ENCODE results near the gene DNMBP.
"Not testable (repeated sequence)": the region's sequence is repeated elsewhere in the genome, so short reads cannot be mapped to it uniquely, and the experiment has no call there.

The DNMBP gene

GRCh38 chr10:99996671-99997648, 12.8 kb downstream of the DNMBP start:
- no peaks in the 10 kb centered on the region for H3K9me3 ChIP-seq (ENCODE audit: insufficient read depth, low read length)
- H3K4me3 ChIP-seq (ENCODE audit: insufficient read length, low read depth) = no peak overlapping the region
- no peak overlapping the region for H3K9ac ChIP-seq (ENCODE audit: insufficient read length, low read depth)
- no peak for DNase-seq (ENCODE audit: low read depth, low spot score)
- H3K27me3 ChIP-seq (ENCODE audit: insufficient read depth, insufficient read length) = no peaks in the 10 kb centered on the region
- H3K4me1 ChIP-seq (ENCODE audit: insufficient read depth, insufficient read length) = no peaks in the 10 kb centered on the region
- H3K36me3 ChIP-seq (ENCODE audit: insufficient read depth, insufficient read length, low read length) = no peaks in the 10 kb centered on the region
- TF ChIP-seq ZNF274 (IDR thresholded peaks at IDR 0.05; ENCODE audit: low read depth, low read length) (no peak), SUZ12 (IDR thresholded peaks at IDR 0.05; ENCODE audit: extremely low read depth, insufficient read depth, insufficient read length) (no peak), YY1 (IDR thresholded peaks at IDR 0.05; ENCODE audit: insufficient read depth, insufficient read length) (no peak)

GRCh38 chr10:99995713-99996112, 14.0 kb downstream of the DNMBP start:
- TF ChIP-seq ZNF274 (IDR thresholded peaks at IDR 0.05; ENCODE audit: low read depth, low read length) = no peak
- no peak for TF ChIP-seq YY1 (IDR thresholded peaks at IDR 0.05; ENCODE audit: insufficient read depth, insufficient read length)
- TF ChIP-seq SUZ12 (IDR thresholded peaks at IDR 0.05; ENCODE audit: extremely low read depth, insufficient read depth, insufficient read length) = no peak
- no peaks in the 10 kb centered on the region for H3K4me1 ChIP-seq (ENCODE audit: insufficient read depth, insufficient read length)

GRCh38 chr10:99995269-99995668, 14.5 kb downstream of the DNMBP start:
- TF ChIP-seq SUZ12 (IDR thresholded peaks at IDR 0.05; ENCODE audit: extremely low read depth, insufficient read depth, insufficient read length) (no peak), YY1 (IDR thresholded peaks at IDR 0.05; ENCODE audit: insufficient read depth, insufficient read length) (no peak), ZNF274 (IDR thresholded peaks at IDR 0.05; ENCODE audit: low read depth, low read length) (no peak)
- H3K27me3 ChIP-seq (ENCODE audit: insufficient read depth, insufficient read length) = no peaks in the 10 kb centered on the region
- no peak for DNase-seq (ENCODE audit: low read depth, low spot score)
- no peaks in the 10 kb centered on the region for H3K36me3 ChIP-seq (ENCODE audit: insufficient read depth, insufficient read length, low read length)
- H3K9ac ChIP-seq (ENCODE audit: insufficient read length, low read depth) = no peak overlapping the region
- no peak overlapping the region for H3K4me3 ChIP-seq (ENCODE audit: insufficient read length, low read depth)
- no peaks in the 10 kb centered on the region for H3K9me3 ChIP-seq (ENCODE audit: insufficient read depth, low read length)
- no peaks in the 10 kb centered on the region for H3K4me1 ChIP-seq (ENCODE audit: insufficient read depth, insufficient read length)

More at GRCh38 chr10:99995713-99996112, 14.0 kb downstream of the DNMBP start:
- Histone ChIP-seq H3K9me3 (ENCODE audit: insufficient read depth, low read length) (no peaks in the 10 kb centered on the region), H3K27me3 (ENCODE audit: insufficient read depth, insufficient read length) (no peaks in the 10 kb centered on the region), H3K36me3 (ENCODE audit: insufficient read depth, insufficient read length, low read length) (no peaks in the 10 kb centered on the region), H3K4me3 (ENCODE audit: insufficient read length, low read depth) (no peak overlapping the region), H3K9ac (ENCODE audit: insufficient read length, low read depth) (no peak overlapping the region)
- no peak for DNase-seq (ENCODE audit: low read depth, low spot score)

GRCh38 chr10:99994801-99995200, 14.9 kb downstream of the DNMBP start:
- Histone ChIP-seq H3K36me3 (ENCODE audit: insufficient read depth, insufficient read length, low read length) (no peaks in the 10 kb centered on the region), H3K9ac (ENCODE audit: insufficient read length, low read depth) (no peak overlapping the region), H3K4me1 (ENCODE audit: insufficient read depth, insufficient read length) (no peaks in the 10 kb centered on the region), H3K9me3 (ENCODE audit: insufficient read depth, low read length) (no peaks in the 10 kb centered on the region), H3K4me3 (ENCODE audit: insufficient read length, low read depth) (no peak overlapping the region), H3K27me3 (ENCODE audit: insufficient read depth, insufficient read length) (no peaks in the 10 kb centered on the region)
- TF ChIP-seq YY1 (IDR thresholded peaks at IDR 0.05; ENCODE audit: insufficient read depth, insufficient read length) (no peak), SUZ12 (IDR thresholded peaks at IDR 0.05; ENCODE audit: extremely low read depth, insufficient read depth, insufficient read length) (no peak), ZNF274 (IDR thresholded peaks at IDR 0.05; ENCODE audit: low read depth, low read length) (no peak)
- DNase-seq (ENCODE audit: low read depth, low spot score) = no peak

- no peaks in the 10 kb centered on the region for H3K9me3 ChIP-seq (ENCODE audit: insufficient read depth, low read length)
- no peak overlapping the region for H3K4me3 ChIP-seq (ENCODE audit: insufficient read length, low read depth)
- DNase-seq (ENCODE audit: low read depth, low spot score) = no peak
- H3K36me3 ChIP-seq (ENCODE audit: insufficient read depth, insufficient read length, low read length) = no peaks in the 10 kb centered on the region
- no peaks in the 10 kb centered on the region for H3K4me1 ChIP-seq (ENCODE audit: insufficient read depth, insufficient read length)
- no peaks in the 10 kb centered on the region for H3K27me3 ChIP-seq (ENCODE audit: insufficient read depth, insufficient read length)
- H3K9ac ChIP-seq (ENCODE audit: insufficient read length, low read depth) = no peak overlapping the region
- TF ChIP-seq YY1 (IDR thresholded peaks at IDR 0.05; ENCODE audit: insufficient read depth, insufficient read length) = no peak
These were observed 15.8 kb downstream of the DNMBP start for GRCh38 chr10:99993701-99994689.

- H3K4me3 ChIP-seq (ENCODE audit: insufficient read length, low read depth); H3K9me3 ChIP-seq (ENCODE audit: insufficient read depth, low read length); H3K4me1 ChIP-seq (ENCODE audit: insufficient read depth, insufficient read length); DNase-seq (ENCODE audit: low read depth, low spot score); H3K9ac ChIP-seq (ENCODE audit: insufficient read length, low read depth); H3K27me3 ChIP-seq (ENCODE audit: insufficient read depth, insufficient read length); H3K36me3 ChIP-seq (ENCODE audit: insufficient read depth, insufficient read length, low read length): not testable (repeated sequence)
These were observed 24.1 kb downstream of the DNMBP start for GRCh38 chr10:99985637-99986036.

Measured in NT2/D1 (cell line).